Measurements from ENCODE around the gene ACACA. TPM values are rescaled to one million over a fixed set of nuclear protein-coding genes. Genes with fewer than 3 reads are reported as not detected.

Gene ACACA
- total and polyA plus RNA-seq, 2 experiments from 2014 or later: 59.6 to 164 TPM

GRCh38 chr17:37278247-37278894, 128.3 kb downstream of the ACACA start:
- Histone ChIP-seq H3K9me2 (ENCODE audit: insufficient read depth) (no peaks in the 10 kb centered on the region), H3K36me3 (ENCODE audit: insufficient read depth) (peaks cover 31% of the 10 kb centered on the region), H3K27ac (ENCODE audit: low read depth) (no peak overlapping the region), H3K4me3 (no peak overlapping the region), H4K20me1 (replicated peaks; ENCODE audit: insufficient read depth) (0 out of 2 replicates have a peak, but pooled peaks cover 7% of the 10 kb centered on the region), H2AFZ (no peak overlapping the region), H3K79me2 (replicated peaks; ENCODE audit: insufficient read depth) (no peaks in the 10 kb centered on the region; the same call in 1 of the 2 replicates), H3K4me1 (ENCODE audit: insufficient read depth) (no peaks in the 10 kb centered on the region), H3F3A (replicated peaks; ENCODE audit: low read depth) (0 out of 2 replicates have a peak, but pooled peaks cover 9% of the 10 kb centered on the region), H3K27me3 (ENCODE audit: insufficient read depth) (no peaks in the 10 kb centered on the region), H3K4me2 (no peak overlapping the region)
- ATAC-seq (no peak), DNase-seq (ENCODE audit: low spot score) (no peak)
- peaks cover 64% of the 10 kb centered on the region for H3K36me3 Mint-ChIP-seq (ENCODE audit: low read depth)
- no peak for TF ChIP-seq JUNB (IDR thresholded peaks at IDR 0.05; ENCODE audit: unreplicated experiment)
- TF ChIP-seq REST (IDR thresholded peaks at IDR 0.05; ENCODE audit: unreplicated experiment): no peak
- TF ChIP-seq, protein P1, sequence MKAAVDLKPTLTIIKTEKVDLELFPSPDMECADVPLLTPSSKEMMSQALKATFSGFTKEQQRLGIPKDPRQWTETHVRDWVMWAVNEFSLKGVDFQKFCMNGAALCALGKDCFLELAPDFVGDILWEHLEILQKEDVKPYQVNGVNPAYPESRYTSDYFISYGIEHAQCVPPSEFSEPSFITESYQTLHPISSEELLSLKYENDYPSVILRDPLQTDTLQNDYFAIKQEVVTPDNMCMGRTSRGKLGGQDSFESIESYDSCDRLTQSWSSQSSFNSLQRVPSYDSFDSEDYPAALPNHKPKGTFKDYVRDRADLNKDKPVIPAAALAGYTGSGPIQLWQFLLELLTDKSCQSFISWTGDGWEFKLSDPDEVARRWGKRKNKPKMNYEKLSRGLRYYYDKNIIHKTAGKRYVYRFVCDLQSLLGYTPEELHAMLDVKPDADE (IDR thresholded peaks at IDR 0.05): no peak
- no peak for TF ChIP-seq CREB1 (CRISPR knock-in tag; IDR thresholded peaks at IDR 0.05; ENCODE audit: low read depth)
- TF ChIP-seq ZNF114 (CRISPR knock-in tag; IDR thresholded peaks at IDR 0.05): no peak
- no peak for TF ChIP-seq CTCF (conservative IDR thresholded peaks at IDR 0.05; ENCODE audit: low read depth in 2 of 2)
- no peaks in the 10 kb centered on the region for H3K4me1 Mint-ChIP-seq
- H3K4me3 Mint-ChIP-seq: no peak overlapping the region
- no peaks in the 10 kb centered on the region for H3K27me3 Mint-ChIP-seq (ENCODE audit: insufficient read depth, low read depth, poor library complexity)
- no peaks in the 10 kb centered on the region; the same call in 2 of the 3 replicates for H3K9me3 Mint-ChIP-seq
- H3K27ac Mint-ChIP-seq: no peak overlapping the region

DNA sequence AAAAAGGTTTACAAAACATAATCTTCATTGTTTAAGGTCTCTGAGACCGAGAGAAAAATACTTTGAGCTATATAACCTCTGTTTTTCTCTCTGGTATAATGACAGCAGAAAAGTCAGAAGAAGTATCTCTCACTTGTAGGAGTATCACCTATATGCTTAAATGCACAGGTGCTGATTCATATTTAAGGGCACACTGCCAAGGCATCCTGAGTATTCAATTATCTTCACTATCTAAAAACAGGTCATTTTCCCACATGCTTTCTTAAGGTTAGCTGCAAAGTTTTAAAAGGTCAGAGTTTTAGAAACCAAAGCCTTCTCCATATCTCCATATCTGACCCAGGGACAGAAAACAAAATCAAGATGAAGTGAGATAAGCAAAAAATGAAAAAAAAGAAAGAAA, 130.2 kb downstream of the ACACA start:
- Mint-ChIP-seq H3K4me3 (no peak overlapping the region), H3K27me3 (ENCODE audit: insufficient read depth, low read depth, poor library complexity) (no peaks in the 10 kb centered on the region), H3K4me1 (no peaks in the 10 kb centered on the region), H3K27ac (peak overlapping the region; percentile 12; the same call in 1 of the 2 replicates), H3K36me3 (ENCODE audit: low read depth) (peaks cover 55% of the 10 kb centered on the region), H3K9me3 (no peaks in the 10 kb centered on the region)
- Histone ChIP-seq H3K4me2 (no peak overlapping the region), H3K4me1 (ENCODE audit: insufficient read depth) (no peaks in the 10 kb centered on the region), H3K27me3 (ENCODE audit: insufficient read depth) (no peaks in the 10 kb centered on the region), H3K27ac (ENCODE audit: low read depth) (no peak overlapping the region; the same call in 1 of the 2 replicates), H3K4me3 (no peak overlapping the region), H3K36me3 (ENCODE audit: insufficient read depth) (peaks cover 34% of the 10 kb centered on the region), H4K20me1 (replicated peaks; ENCODE audit: insufficient read depth) (0 out of 2 replicates have a peak, but pooled peaks cover 7% of the 10 kb centered on the region), H3K9me2 (ENCODE audit: insufficient read depth) (no peaks in the 10 kb centered on the region), H3K79me2 (replicated peaks; ENCODE audit: insufficient read depth) (no peaks in the 10 kb centered on the region; the same call in none of the 2 replicates), H3F3A (replicated peaks; ENCODE audit: low read depth) (no peaks in the 10 kb centered on the region), H2AFZ (no peak overlapping the region)
- no peak for DNase-seq (ENCODE audit: low spot score)
- no peak for ATAC-seq
- TF ChIP-seq REST (IDR thresholded peaks at IDR 0.05; ENCODE audit: unreplicated experiment) (no peak), STAT1 (IDR thresholded peaks at IDR 0.05; ENCODE audit: unreplicated experiment) (no peak), CTCF (conservative IDR thresholded peaks at IDR 0.05; ENCODE audit: low read depth in 2 of 2) (no peak), POLR2AphosphoS5 (IDR thresholded peaks at IDR 0.05; ENCODE audit: low read depth) (no peak), NANOG (IDR thresholded peaks at IDR 0.05; ENCODE audit: borderline replicate concordance) (no peak)

Data from GM23338 (cell line).